AG04450 (cell line): ENCODE results near the gene PLEKHG2. TPM values are rescaled to one million over a fixed set of nuclear protein-coding genes. Genes with fewer than 3 reads are reported as not detected.
A peak's percentile ranks its signal among the peaks of the same experiment; 100 is the strongest.

Experiments used
- CTCF ChIA-PET: fragments of 300-600, 350-600 bp; formaldehyde crosslinking; extraction: SDS; loops from one replicate; lab custom pipeline; 2022; ENCODE audit warnings: antibody characterized with exemption, inconsistent platforms; lab: Charles Lee
- POLR2A ChIA-PET: fragments of 350-600 bp; formaldehyde crosslinking; extraction: SDS; loops from one replicate; lab custom pipeline; 2021; ENCODE audit warnings: antibody characterized with exemption, inconsistent platforms; lab: Yijun Ruan, JAX
- DNase-seq: peaks from one replicate; pipeline ENCODE4 v3.0.0-alpha.2; 2011; ENCODE audit warnings: low read depth, low spot score
- H3K27ac ChIP-seq: one replicate; pipeline ENCODE4 v1.5.1; 2012; ENCODE audit warnings: low read depth, low read length, control low read depth
- H3K27me3 ChIP-seq: one replicate; pipeline ENCODE4 v1.6.0; 2012; ENCODE audit warnings: low read length; ENCODE audit not compliant: control insufficient read depth, insufficient read depth
- H3K4me3 ChIP-seq: 2 replicates; pipeline ENCODE4 v1.5.1; 2011; ENCODE audit warnings: mild to moderate bottlenecking, low read depth, low read length, control low read depth
- H3K9me3 ChIP-seq: 2 replicates; pipeline ENCODE4 v1.5.1; 2012; ENCODE audit warnings: low read length; ENCODE audit not compliant: control insufficient read depth, insufficient read depth
- polyA plus RNA-seq: library from polyadenylated mRNA; depleted of rRNA; stranded (reverse); fragments of >200 nt; gene quantifications from 2 replicates; pipeline ENCODE4 v1.2.3, GENCODE V29; 2011
- TF ChIP-seq, protein P1 (sequence below): IDR thresholded peaks from 2 replicates; pipeline ENCODE4 v1.5.1; 2011; ENCODE audit warnings: low read depth, low read length, control low read depth, inconsistent platforms

Gene PLEKHG2
- polyA plus RNA-seq, 1 experiment = 12.3 TPM

DNA sequence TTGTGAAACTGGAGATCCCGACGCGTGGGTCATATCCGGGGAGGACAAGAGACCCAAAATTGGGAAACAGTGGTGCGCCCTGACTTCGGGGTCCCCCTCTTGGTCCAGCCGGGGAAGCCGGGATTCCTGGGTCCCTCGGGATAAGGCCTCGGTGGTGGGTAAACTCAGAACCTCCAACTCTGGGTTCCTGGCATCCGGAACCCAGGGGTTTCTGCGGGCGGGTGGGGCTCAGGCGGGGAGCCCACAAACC lies 5.1 kb upstream of the PLEKHG2 start:
- ChIA-PET POLR2A (interaction anchor here (3.7 to 3.8 kb wide), 3 partner anchors 9 to 29 kb away, joined by 20 to 27 read pairs (median 22); partner anchors contain the start of genes MED29, PAF1 and RPS16), CTCF (interaction anchor here (2.7 kb wide), 1 partner anchor 9 kb away, joined by 12 read pairs; no protein-coding TSS in a partner anchor)
- peak overlapping the region; percentile 81 for H3K27ac ChIP-seq
- H3K9me3 ChIP-seq = peaks cover 8% of the 10 kb centered on the region; the same call in 1 of the 2 replicates
- no peaks in the 10 kb centered on the region for H3K27me3 ChIP-seq
- H3K4me3 ChIP-seq = peak overlapping the region; percentile 93
- no peak for DNase-seq
- TF ChIP-seq, protein P1, sequence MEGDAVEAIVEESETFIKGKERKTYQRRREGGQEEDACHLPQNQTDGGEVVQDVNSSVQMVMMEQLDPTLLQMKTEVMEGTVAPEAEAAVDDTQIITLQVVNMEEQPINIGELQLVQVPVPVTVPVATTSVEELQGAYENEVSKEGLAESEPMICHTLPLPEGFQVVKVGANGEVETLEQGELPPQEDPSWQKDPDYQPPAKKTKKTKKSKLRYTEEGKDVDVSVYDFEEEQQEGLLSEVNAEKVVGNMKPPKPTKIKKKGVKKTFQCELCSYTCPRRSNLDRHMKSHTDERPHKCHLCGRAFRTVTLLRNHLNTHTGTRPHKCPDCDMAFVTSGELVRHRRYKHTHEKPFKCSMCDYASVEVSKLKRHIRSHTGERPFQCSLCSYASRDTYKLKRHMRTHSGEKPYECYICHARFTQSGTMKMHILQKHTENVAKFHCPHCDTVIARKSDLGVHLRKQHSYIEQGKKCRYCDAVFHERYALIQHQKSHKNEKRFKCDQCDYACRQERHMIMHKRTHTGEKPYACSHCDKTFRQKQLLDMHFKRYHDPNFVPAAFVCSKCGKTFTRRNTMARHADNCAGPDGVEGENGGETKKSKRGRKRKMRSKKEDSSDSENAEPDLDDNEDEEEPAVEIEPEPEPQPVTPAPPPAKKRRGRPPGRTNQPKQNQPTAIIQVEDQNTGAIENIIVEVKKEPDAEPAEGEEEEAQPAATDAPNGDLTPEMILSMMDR = no peak

DNA sequence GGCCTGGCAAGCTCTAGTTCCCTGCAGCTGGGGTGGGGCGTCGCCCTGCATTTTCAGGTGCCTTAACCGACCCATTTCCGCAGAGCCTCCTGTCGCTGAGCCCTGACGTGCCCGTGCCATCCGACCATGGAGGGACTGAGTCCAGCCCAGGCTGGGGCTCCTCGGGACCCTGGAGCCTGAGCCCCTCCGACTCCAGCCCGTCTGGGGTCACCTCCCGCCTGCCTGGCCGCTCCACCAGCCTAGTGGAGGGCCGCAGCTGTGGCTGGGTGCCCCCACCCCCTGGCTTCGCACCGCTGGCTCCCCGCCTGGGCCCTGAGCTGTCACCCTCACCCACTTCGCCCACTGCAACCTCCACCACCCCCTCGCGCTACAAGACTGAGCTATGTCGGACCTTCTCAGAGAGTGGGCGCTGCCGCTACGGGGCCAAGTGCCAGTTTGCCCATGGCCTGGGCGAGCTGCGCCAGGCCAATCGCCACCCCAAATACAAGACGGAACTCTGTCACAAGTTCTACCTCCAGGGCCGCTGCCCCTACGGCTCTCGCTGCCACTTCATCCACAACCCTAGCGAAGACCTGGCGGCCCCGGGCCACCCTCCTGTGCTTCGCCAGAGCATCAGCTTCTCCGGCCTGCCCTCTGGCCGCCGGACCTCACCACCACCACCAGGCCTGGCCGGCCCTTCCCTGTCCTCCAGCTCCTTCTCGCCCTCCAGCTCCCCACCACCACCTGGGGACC lies 4.6 kb upstream of the PLEKHG2 start:
- Histone ChIP-seq H3K27me3 (no peaks in the 10 kb centered on the region), H3K4me3 (peak overlapping the region; percentile 93), H3K27ac (peak overlapping the region; percentile 57), H3K9me3 (peaks cover 8% of the 10 kb centered on the region; the same call in 1 of the 2 replicates)
- DNase-seq = no peak
- POLR2A ChIA-PET = interaction anchor here (3.7 to 3.8 kb wide), 3 partner anchors 10 to 28 kb away, joined by 20 to 27 read pairs (median 22); partner anchors contain the start of genes MED29, PAF1 and RPS16
- CTCF ChIA-PET = interaction anchor here (2.7 kb wide), 1 partner anchor 10 kb away, joined by 12 read pairs; no protein-coding TSS in a partner anchor
- TF ChIP-seq, protein P1 = no peak

DNA sequence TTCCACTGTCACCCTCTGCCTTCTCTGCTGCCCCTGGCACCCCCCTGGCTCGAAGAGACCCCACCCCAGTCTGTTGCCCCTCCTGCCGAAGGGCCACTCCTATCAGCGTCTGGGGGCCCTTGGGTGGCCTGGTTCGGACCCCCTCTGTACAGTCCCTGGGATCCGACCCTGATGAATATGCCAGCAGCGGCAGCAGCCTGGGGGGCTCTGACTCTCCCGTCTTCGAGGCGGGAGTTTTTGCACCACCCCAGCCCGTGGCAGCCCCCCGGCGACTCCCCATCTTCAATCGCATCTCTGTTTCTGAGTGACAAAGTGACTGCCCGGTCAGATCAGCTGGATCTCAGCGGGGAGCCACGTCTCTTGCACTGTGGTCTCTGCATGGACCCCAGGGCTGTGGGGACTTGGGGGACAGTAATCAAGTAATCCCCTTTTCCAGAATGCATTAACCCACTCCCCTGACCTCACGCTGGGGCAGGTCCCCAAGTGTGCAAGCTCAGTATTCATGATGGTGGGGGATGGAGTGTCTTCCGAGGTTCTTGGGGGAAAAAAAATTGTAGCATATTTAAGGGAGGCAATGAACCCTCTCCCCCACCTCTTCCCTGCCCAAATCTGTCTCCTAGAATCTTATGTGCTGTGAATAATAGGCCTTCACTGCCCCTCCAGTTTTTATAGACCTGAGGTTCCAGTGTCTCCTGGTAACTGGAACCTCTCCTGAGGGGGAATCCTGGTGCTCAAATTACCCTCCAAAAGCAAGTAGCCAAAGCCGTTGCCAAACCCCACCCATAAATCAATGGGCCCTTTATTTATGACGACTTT lies 3.9 kb upstream of the PLEKHG2 start:
- ChIA-PET POLR2A (interaction anchor here (3.7 to 3.8 kb wide), 3 partner anchors 10 to 27 kb away, joined by 20 to 27 read pairs (median 22); partner anchors contain the start of genes MED29, PAF1 and RPS16), CTCF (interaction anchor here (2.7 kb wide), 1 partner anchor 10 kb away, joined by 12 read pairs; no protein-coding TSS in a partner anchor)
- Histone ChIP-seq H3K9me3 (peaks cover 8% of the 10 kb centered on the region; the same call in 1 of the 2 replicates), H3K27me3 (no peaks in the 10 kb centered on the region), H3K27ac (peak overlapping the region; percentile 57), H3K4me3 (peak overlapping the region; percentile 93)
- DNase-seq = no peak
- TF ChIP-seq, protein P1 = no peak

DNA sequence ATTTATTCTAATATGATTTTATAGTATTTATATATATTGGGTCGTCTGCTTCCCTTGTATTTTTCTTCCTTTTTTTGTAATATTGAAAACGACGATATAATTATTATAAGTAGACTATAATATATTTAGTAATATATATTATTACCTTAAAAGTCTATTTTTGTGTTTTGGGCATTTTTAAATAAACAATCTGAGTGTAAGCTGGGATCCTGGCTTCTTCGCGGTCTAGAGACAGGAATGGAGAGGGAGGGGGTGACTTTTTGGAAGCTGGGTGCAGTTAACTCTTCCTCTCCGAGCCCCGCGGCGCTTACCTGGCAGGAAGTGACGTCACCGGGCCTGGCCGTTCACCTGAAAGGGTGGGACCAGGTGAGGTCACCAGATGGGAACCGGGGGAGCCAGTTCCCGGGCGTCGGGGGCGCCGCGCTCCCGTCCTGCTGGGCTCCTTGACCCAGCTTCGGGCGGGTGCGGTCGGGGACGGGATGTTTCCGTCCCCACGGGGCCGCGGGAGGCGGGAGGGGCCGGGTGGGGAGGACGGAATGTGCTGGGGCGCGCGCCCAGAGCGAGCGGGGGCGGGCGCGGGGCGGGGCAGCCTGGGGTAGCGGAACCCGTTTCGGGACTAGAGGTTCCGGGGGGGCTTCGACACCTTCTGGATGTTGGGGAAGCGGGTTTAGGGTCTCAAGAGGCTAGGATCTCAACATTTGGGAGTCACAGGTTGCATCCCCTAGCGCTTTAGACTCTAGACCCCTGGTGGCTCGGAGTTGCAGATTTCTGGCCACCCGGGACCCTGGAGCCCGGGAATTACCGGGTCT lies 3.1 kb upstream of the PLEKHG2 start:
- POLR2A ChIA-PET = interaction anchor here (3.8 kb wide), 2 partner anchors 11 to 18 kb away, joined by 22 to 27 read pairs; partner anchors contain the start of genes MED29 and PAF1
- Histone ChIP-seq H3K27ac (peak overlapping the region; percentile 96), H3K4me3 (peak overlapping the region; percentile 93), H3K27me3 (no peaks in the 10 kb centered on the region), H3K9me3 (peaks cover 8% of the 10 kb centered on the region; the same call in 1 of the 2 replicates)
- no peak for DNase-seq
- TF ChIP-seq, protein P1 = 0 out of 2 replicates have a peak, but pooled peaks have one; percentile 7
- CTCF ChIA-PET = interaction anchor here (0.6 to 2.7 kb wide), 2 partner anchors 11 to 35 kb away, joined by 7 to 12 read pairs; no protein-coding TSS in a partner anchor
